NCI-H1436 treated with DMSO at 0.1 percent for 48 hours (cell line): ENCODE measurements around the gene RPIA.
"Not testable (repeated sequence)": the region's sequence is repeated elsewhere in the genome, so short reads cannot be mapped to it uniquely, and the experiment has no call there.

Experiments
- DNase-seq: peaks from one replicate; lab custom pipeline; 2025; lab: John Stamatoyannopoulos, UW

Gene RPIA

GRCh38 chr2:88691339-88692183, at the start of gene RPIA:
RPIA (plus strand) TSS chr2:88691673; CDS start chr2:88691699, 26 bp downstream.
- peak; percentile 84 for DNase-seq

GRCh38 chr2:88642278-88642677, 49.2 kb upstream of the RPIA start:
- DNase-seq = no peak

- DNase-seq = not testable (repeated sequence)
Observed at GRCh38 chr2:88645291-88645882, 46.1 kb upstream of the RPIA start.

GRCh38 chr2:88651646-88652045, 39.8 kb upstream of the RPIA start:
- DNase-seq = no peak

- DNase-seq = no peak
Observed at GRCh38 chr2:88654714-88655113, 36.8 kb upstream of the RPIA start.

GRCh38 chr2:88656690-88657089, 34.8 kb upstream of the RPIA start:
- DNase-seq = no peak

- no peak for DNase-seq
Observed at GRCh38 chr2:88657131-88657530, 34.3 kb upstream of the RPIA start.

- DNase-seq = no peak
Observed at GRCh38 chr2:88658326-88658725, 33.1 kb upstream of the RPIA start.

- no peak for DNase-seq
Observed at GRCh38 chr2:88658881-88659537, 32.5 kb upstream of the RPIA start.

- DNase-seq = no peak
Observed at GRCh38 chr2:88659538-88659915, 31.9 kb upstream of the RPIA start.

GRCh38 chr2:88660622-88661021, 30.9 kb upstream of the RPIA start:
- DNase-seq = no peak

- DNase-seq = no peak
Observed at GRCh38 chr2:88666576-88666975, 24.9 kb upstream of the RPIA start.

GRCh38 chr2:88667219-88667618, 24.3 kb upstream of the RPIA start:
- no peak for DNase-seq

GRCh38 chr2:88668862-88669261, 22.6 kb upstream of the RPIA start:
- no peak for DNase-seq

GRCh38 chr2:88669482-88670214, 21.8 kb upstream of the RPIA start:
- DNase-seq = no peak

- peak; percentile 2 for DNase-seq
Observed at GRCh38 chr2:88671786-88672427, 19.6 kb upstream of the RPIA start.

GRCh38 chr2:88673363-88673762, 18.1 kb upstream of the RPIA start:
- DNase-seq = no peak

- DNase-seq = no peak
Observed at GRCh38 chr2:88680266-88680902, 11.1 kb upstream of the RPIA start.

GRCh38 chr2:88680916-88681315, 10.6 kb upstream of the RPIA start:
- DNase-seq = no peak

- DNase-seq = no peak
Observed at GRCh38 chr2:88683160-88684021, 8.1 kb upstream of the RPIA start.
